Panc1 (cell line): Measurements from ENCODE around the gene ZKSCAN1.

Experiments
- POLR2AphosphoS5 ChIP-seq: IDR thresholded peaks from 2 replicates; pipeline ENCODE4 v1.6.1; 2012; ENCODE audit warnings: mild to moderate bottlenecking, low read depth, low read length, moderate library complexity
- TF ChIP-seq, protein P1 (sequence below): fragments of 450-650 bp; IDR thresholded peaks from 2 replicates; pipeline ENCODE4 v1.5.1; 2017; ENCODE audit warnings: mild to moderate bottlenecking

GRCh38 chr7:100071018-100071723 lies 55.8 kb downstream of the ZKSCAN1 start:
- TF ChIP-seq, protein P1, sequence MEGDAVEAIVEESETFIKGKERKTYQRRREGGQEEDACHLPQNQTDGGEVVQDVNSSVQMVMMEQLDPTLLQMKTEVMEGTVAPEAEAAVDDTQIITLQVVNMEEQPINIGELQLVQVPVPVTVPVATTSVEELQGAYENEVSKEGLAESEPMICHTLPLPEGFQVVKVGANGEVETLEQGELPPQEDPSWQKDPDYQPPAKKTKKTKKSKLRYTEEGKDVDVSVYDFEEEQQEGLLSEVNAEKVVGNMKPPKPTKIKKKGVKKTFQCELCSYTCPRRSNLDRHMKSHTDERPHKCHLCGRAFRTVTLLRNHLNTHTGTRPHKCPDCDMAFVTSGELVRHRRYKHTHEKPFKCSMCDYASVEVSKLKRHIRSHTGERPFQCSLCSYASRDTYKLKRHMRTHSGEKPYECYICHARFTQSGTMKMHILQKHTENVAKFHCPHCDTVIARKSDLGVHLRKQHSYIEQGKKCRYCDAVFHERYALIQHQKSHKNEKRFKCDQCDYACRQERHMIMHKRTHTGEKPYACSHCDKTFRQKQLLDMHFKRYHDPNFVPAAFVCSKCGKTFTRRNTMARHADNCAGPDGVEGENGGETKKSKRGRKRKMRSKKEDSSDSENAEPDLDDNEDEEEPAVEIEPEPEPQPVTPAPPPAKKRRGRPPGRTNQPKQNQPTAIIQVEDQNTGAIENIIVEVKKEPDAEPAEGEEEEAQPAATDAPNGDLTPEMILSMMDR: no peak
- no peak; the same call in 1 of the 2 replicates for TF ChIP-seq POLR2AphosphoS5
